ENCODE data around the gene ACAA1.
"Not testable (repeated sequence)": the region's sequence is repeated elsewhere in the genome, so short reads cannot be mapped to it uniquely, and the experiment has no call there.

The ACAA1 gene, protein sequence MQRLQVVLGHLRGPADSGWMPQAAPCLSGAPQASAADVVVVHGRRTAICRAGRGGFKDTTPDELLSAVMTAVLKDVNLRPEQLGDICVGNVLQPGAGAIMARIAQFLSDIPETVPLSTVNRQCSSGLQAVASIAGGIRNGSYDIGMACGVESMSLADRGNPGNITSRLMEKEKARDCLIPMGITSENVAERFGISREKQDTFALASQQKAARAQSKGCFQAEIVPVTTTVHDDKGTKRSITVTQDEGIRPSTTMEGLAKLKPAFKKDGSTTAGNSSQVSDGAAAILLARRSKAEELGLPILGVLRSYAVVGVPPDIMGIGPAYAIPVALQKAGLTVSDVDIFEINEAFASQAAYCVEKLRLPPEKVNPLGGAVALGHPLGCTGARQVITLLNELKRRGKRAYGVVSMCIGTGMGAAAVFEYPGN
- total RNA-seq, result 52.0 to 52.9 reads per million in 2 donors

GRCh38 chr3:38136777-38137614 lies at the start of gene ACAA1:
ACAA1 (minus strand) TSS chr3:38137127; CDS start chr3:38137035, 92 bp downstream.
- peak; percentile 88 for DNase-seq

- no peak for DNase-seq
These were observed 40.3 kb upstream of the ACAA1 start for GRCh38 chr3:38177181-38177580.

DNA sequence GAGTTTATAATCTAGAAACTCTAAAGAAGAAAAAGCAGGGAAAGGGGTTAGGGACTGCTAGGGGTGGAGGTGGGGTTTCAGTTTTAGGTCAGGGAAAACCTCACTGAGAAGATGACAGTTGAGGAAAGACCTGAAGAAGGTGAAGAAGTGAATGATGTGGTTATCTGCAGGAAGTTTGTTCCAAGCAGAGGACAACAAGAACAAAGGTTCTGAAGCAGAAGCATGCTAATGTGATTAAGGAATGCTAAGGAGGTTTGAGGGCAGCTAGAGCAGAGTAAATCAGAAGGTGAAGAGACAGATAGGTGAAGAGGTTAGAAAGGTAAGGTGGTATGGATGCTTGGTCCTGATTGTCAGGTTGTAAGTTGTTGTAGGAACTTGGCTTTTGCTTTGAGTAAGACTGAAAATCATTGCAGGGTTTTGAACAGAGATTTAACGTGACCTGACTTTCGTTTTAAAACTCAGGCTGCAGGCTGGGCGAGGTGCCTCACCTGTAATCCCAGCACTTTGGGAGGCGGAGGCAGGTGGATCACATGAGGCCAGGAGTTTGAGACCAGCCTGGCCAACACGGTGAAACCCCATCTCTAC lies 37.0 kb upstream of the ACAA1 start:
- no peak for DNase-seq

GRCh38 chr3:38171622-38172021 lies 34.7 kb upstream of the ACAA1 start:
- DNase-seq, result no peak

DNA sequence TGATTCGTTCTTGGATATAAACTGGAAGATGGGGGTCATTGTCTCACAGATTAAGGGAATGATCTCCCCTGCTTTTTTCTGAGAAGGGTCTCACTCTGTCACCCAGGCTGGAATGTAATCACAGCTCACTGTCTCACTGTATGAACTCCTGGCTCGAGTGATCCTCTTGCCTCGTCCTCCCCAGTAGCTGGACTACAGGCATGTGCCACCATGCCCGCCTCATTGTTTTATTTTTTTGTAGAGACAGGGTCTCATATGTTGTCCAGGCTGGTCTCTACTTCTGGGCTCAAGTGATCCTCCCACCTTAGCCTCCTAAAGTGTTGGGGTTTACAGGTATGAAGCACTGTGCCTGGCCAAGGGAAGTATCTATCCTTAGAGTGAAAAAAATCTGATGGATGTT lies 33.8 kb upstream of the ACAA1 start:
- no peak for DNase-seq

DNA sequence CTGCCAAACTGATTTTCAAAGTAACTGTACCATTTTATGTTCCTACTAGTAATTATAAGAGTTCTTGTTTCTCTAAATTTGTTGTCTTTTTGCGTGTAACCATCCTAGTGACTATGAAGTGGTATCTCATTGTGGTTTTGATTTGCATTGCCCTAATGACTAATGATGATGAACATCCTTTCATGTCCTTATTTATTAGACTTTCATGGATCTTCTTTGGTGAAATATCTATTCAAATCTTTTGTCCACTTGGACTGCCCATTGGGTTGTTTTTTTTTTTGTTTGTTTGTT lies 32.0 kb upstream of the ACAA1 start:
- DNase-seq, result no peak

- DNase-seq, result no peak
These were observed 31.5 kb upstream of the ACAA1 start for GRCh38 chr3:38168151-38169026.

DNA sequence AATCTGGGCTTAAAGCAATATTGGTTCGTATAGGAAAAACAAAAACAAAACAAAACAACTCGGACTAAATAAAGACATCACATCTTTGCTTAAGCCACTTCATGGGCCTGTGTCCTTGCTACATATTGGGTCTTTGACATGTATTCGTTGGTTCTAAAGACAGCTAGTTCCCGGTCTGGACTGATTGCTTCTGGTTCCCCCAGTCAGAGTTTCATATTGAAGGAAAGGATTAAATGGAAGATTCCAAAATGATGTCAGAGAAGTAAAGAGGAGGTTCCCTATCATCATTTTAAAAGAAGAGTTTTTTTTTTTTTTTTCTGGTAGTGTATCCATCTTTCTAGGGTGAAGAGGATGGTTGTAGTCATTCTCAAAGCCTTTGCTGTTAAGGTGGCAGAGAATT lies 30.7 kb upstream of the ACAA1 start:
- DNase-seq, result no peak

- DNase-seq, result no peak
These were observed 28.9 kb upstream of the ACAA1 start for GRCh38 chr3:38165722-38166387.

- DNase-seq, result peak; percentile 90
These were observed 28.2 kb upstream of the ACAA1 start, which contains the start of gene OXSR1 for GRCh38 chr3:38164952-38165721. OXSR1 (plus strand) TSS chr3:38165537; CDS start chr3:38165877, 340 bp downstream.

GRCh38 chr3:38164643-38164951 lies 27.7 kb upstream of the ACAA1 start:
- DNase-seq, result no peak

- no peak for DNase-seq
These were observed 27.1 kb upstream of the ACAA1 start for GRCh38 chr3:38163841-38164642.

GRCh38 chr3:38163117-38163840 lies 26.4 kb upstream of the ACAA1 start:
- DNase-seq, result no peak

GRCh38 chr3:38160704-38161103 lies 23.8 kb upstream of the ACAA1 start:
- not testable (repeated sequence) for DNase-seq

GRCh38 chr3:38158472-38158871 lies 21.5 kb upstream of the ACAA1 start:
- no peak for DNase-seq

DNA sequence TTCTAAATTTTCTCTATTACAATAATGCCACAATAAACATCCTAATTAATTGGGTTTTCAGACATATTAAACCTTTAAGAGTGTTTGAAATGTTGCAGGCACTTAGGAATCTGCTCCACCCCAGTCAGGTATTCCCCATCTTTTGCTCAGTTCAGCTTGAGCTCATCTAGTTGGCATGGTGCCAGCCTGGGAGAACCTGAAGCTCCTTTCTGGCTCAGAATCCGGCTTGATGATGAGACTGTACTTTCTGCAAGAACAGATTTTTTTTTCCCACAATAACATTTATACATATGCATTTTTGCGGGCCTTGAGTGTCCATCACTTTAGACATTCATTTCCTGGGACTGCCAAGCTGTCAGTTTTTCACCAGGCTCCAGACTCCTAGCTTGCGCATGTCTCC lies 20.7 kb upstream of the ACAA1 start:
- DNase-seq, result no peak

GRCh38 chr3:38157117-38157516 lies 20.2 kb upstream of the ACAA1 start:
- DNase-seq, result no peak

GRCh38 chr3:38155825-38156224 lies 18.9 kb upstream of the ACAA1 start:
- DNase-seq, result no peak

- no peak for DNase-seq
These were observed 17.8 kb upstream of the ACAA1 start for GRCh38 chr3:38154625-38155255.

All from activated gamma-delta T cell (primary cell).